Epithelial cell of proximal tubule (primary cell): ENCODE results near the gene DNASE2B. TPM values are rescaled to one million over a fixed set of nuclear protein-coding genes. Genes with fewer than 3 reads are reported as not detected.

Experiments used
- DNase-seq: peaks from one replicate; pipeline ENCODE4 v3.0.0-alpha.2; 2011; ENCODE audit warnings: low read depth
- H3K4me3 ChIP-seq: 2 replicates; pipeline ENCODE4 v1.5.1; 2011; ENCODE audit warnings: low read depth, mild to moderate bottlenecking, low read length
- CTCF ChIP-seq: conservative IDR thresholded peaks from 2 replicates; pipeline ENCODE4 v1.5.1; 2012; ENCODE audit warnings: low read depth, mild to moderate bottlenecking, low read length
- total RNA-seq: library from RNA; depleted of rRNA; stranded (reverse); fragments of >200 nt; gene quantifications from 2 replicates; pipeline ENCODE4 v1.2.3, GENCODE V29; 2015

The DNASE2B gene
- total RNA-seq, 1 donor from 2014 or later: not detected

GRCh38 chr1:84452436-84452835 lies 54.2 kb downstream of the DNASE2B start:
- TF ChIP-seq CTCF: no peak
- no peak overlapping the region for H3K4me3 ChIP-seq
- no peak for DNase-seq

GRCh38 chr1:84462118-84462517 lies 63.8 kb downstream of the DNASE2B start:
- TF ChIP-seq CTCF: no peak
- no peak overlapping the region for H3K4me3 ChIP-seq
- DNase-seq: no peak

Other genes starting within 250 kb of the DNASE2B start
- 0.63 and 0.94 TPM in 2 replicates for gene SAMD13, start 96.8 kb upstream of the DNASE2B start, total RNA-seq
- gene RPF1, start 80.8 kb downstream of the DNASE2B start, total RNA-seq: 60.0 and 63.6 TPM in 2 replicates
- 0.23 TPM in 1 of 2 replicates, not detected in the other for gene SPATA1, start 107.9 kb downstream of the DNASE2B start, total RNA-seq
- gene GNG5, start 108.1 kb downstream of the DNASE2B start, total RNA-seq: 109 and 112 TPM in 2 replicates
- 6.7 and 8.5 TPM in 2 replicates for gene CTBS, start 176.0 kb downstream of the DNASE2B start, total RNA-seq